ENCODE results near the gene FXN. TPM values are rescaled to one million over a fixed set of nuclear protein-coding genes. Genes with fewer than 3 reads are reported as not detected.

The FXN gene
- total RNA-seq, 1 donor from 2014 or later = 46.8 TPM

DNA sequence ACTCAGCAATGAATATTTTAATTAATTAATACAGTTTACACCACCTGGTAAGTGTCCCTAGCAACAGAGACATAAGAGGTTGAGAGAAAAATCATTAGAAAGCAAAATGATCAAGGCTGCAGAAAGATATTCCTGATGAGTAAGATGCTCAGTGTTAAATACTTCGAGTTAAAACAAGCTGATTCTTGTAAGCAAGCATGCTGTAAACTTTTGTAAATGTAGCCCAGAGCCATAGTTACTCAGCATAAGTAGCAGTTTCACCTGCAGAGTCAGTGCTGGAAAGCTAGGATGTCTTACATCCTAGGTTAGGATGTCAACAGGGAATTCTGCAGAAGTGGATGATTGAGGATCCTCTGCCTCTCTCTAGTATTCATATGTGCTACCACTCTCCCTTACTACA, 25.8 kb upstream of the FXN start:
- Mint-ChIP-seq H3K4me3 (ENCODE audit: low read depth) (no peak overlapping the region), H3K27ac (no peak overlapping the region), H3K4me1 (ENCODE audit: low read depth) (peaks cover 15% of the 10 kb centered on the region), H3K36me3 (ENCODE audit: low read depth) (peaks cover 9% of the 10 kb centered on the region), H3K27me3 (ENCODE audit: low read depth) (peaks cover 8% of the 10 kb centered on the region), H3K9me3 (no peaks in the 10 kb centered on the region)
- no peak for DNase-seq (ENCODE audit: low spot score)
- intact Hi-C loops (cut with micrococcal nuclease) = no loop called here

DNA sequence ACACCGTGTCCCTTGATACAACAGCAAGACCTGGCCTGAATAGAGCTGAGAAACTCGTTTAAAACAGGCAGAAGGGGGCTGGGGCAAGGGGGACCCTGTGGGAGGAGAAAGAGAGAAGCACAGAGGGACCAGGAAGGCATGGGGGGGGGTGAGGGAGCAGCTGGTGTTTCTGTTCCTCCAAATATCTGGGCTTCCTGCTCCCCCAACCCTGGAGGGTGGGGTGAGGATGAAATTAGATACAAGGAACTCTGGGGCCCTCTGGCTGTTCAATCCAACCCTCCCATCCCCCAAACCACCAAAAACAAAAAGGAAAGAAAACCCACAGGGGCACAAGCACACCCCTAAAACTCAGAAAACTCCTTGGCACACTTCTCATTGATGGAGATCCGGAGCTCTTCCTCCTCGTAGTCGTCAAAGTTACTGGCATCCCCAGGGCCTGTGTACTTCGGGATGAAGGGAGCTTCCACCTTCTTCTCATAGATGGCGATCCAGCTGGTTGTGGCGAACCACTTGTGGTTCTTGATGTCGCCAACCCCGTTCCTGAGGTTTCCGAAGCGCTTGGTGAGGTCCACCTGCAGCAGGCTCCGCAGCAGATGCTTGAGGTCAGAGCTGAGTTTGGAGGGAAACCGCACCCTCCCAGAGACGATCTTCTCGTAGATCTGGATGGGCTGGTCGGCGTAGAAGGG, 22.7 kb upstream of the FXN start:
- H3K36me3 Mint-ChIP-seq (ENCODE audit: low read depth) = peaks cover 8% of the 10 kb centered on the region
- H3K4me3 Mint-ChIP-seq (ENCODE audit: low read depth) = no peak overlapping the region
- no peak for DNase-seq (ENCODE audit: low spot score)
- H3K4me1 Mint-ChIP-seq (ENCODE audit: low read depth) = peaks cover 14% of the 10 kb centered on the region
- H3K9me3 Mint-ChIP-seq = no peaks in the 10 kb centered on the region
- H3K27ac Mint-ChIP-seq = no peak overlapping the region
- peaks cover 10% of the 10 kb centered on the region for H3K27me3 Mint-ChIP-seq (ENCODE audit: low read depth)
- intact Hi-C loops (cut with micrococcal nuclease) = no loop called here

DNA sequence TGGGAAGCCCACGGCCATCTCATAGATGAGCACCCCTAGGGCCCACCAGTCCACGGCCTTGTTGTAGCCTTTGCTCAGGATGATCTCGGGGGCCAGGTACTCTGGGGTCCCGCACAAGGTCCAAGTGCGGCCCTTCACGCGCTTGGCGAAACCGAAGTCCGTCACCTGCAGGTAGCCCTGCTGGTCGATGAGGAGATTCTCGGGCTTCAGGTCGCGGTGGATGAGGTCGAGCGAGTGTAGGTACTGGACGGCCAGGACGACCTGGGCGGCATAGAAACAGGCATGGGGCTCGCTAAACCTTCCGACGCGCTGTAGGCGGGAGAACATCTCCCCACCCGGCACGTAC, 22.2 kb upstream of the FXN start:
- DNase-seq (ENCODE audit: low spot score) = no peak
- peaks cover 16% of the 10 kb centered on the region for H3K4me1 Mint-ChIP-seq (ENCODE audit: low read depth)
- H3K27me3 Mint-ChIP-seq (ENCODE audit: low read depth) = peaks cover 10% of the 10 kb centered on the region
- no peak overlapping the region for H3K4me3 Mint-ChIP-seq (ENCODE audit: low read depth)
- no peaks in the 10 kb centered on the region for H3K9me3 Mint-ChIP-seq
- intact Hi-C loops (cut with micrococcal nuclease) = no loop called here
- H3K36me3 Mint-ChIP-seq (ENCODE audit: low read depth) = peaks cover 3% of the 10 kb centered on the region
- H3K27ac Mint-ChIP-seq = no peak overlapping the region

DNA sequence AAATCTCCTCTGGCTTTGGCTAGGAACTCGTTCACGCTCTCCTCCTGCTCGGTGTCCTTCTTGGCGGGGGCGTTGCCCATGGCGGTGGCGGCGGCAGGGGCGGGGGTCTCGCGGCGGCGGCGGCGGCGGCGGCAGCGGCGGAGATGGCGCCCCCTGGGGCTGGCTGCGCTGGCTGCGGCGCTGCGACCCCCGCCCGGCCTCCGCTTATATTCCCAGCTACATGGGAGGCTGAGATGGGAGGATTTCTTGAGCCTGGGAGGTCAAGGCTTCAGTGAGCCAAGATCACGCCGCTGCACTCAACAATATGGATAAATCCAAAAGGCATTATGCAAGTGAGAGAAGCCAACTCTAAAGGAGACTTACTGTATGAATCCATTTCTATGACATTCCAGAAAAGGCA, 21.5 kb upstream of the FXN start, which contains the start of gene PRKACG:
Gene PRKACG, minus strand, starts transcription at position 101 of the 400 bp plus-strand sequence. Its CDS starts 21 bp downstream, at position 80.
- no peaks in the 10 kb centered on the region for H3K9me3 Mint-ChIP-seq
- DNase-seq (ENCODE audit: low spot score) = no peak
- no peak within 1 kb of the TSS for H3K4me3 Mint-ChIP-seq (ENCODE audit: low read depth)
- no peak within 1 kb of the TSS for H3K27ac Mint-ChIP-seq
- intact Hi-C loops (cut with micrococcal nuclease) = no loop called here
- H3K4me1 Mint-ChIP-seq (ENCODE audit: low read depth) = peaks cover 23% of the 10 kb centered on the region
- no peaks in the 10 kb centered on the region for H3K36me3 Mint-ChIP-seq (ENCODE audit: low read depth)
- H3K27me3 Mint-ChIP-seq (ENCODE audit: low read depth) = peaks cover 10% of the 10 kb centered on the region

DNA sequence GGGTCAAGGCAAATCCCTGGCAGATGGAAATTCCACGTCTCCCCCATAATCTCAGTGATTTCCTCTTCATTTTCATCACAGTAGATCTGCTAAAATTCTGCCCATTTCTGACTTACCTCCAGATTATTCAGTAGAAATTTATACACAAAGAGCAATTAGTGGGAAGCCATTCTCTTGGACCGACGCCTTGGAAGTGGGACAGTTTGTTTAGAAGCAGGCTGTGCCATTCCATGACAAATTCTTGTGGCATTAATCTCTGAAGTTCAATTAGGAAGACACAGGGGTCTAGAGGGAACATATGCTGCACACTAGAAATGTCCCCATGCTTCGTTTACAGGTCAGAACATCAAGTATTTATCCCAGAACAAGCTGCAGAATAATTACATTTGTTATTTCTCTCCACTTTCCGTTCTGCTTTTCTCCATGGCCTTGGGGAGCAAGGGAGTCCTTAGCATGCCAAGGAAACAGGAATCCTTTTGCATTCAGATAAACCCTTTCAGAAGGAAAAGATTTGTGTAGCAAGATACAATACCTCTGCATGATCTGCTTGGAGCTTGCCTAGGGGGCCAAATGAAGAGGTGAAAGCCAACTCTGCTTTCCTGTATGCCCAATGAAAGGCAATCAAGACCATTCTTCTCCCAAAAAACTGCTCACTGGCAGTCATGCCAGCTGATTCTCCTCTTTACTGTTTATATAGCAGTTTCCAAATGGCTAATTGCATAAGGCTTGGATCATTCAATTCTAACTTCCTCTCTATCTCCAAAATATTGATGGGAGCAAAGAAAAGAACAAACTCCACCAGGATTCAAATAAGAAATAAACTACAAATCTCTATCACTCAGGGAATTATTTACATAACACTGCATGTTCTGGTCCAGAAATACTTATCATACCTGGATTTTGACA, 19.1 kb upstream of the FXN start:
- Mint-ChIP-seq H3K27me3 (ENCODE audit: low read depth) (peaks cover 8% of the 10 kb centered on the region), H3K9me3 (no peaks in the 10 kb centered on the region), H3K4me1 (ENCODE audit: low read depth) (peaks cover 40% of the 10 kb centered on the region), H3K27ac (no peak overlapping the region), H3K36me3 (ENCODE audit: low read depth) (no peaks in the 10 kb centered on the region), H3K4me3 (ENCODE audit: low read depth) (no peak overlapping the region)
- intact Hi-C loops (cut with micrococcal nuclease) = no loop called here
- DNase-seq (ENCODE audit: low spot score) = no peak

DNA sequence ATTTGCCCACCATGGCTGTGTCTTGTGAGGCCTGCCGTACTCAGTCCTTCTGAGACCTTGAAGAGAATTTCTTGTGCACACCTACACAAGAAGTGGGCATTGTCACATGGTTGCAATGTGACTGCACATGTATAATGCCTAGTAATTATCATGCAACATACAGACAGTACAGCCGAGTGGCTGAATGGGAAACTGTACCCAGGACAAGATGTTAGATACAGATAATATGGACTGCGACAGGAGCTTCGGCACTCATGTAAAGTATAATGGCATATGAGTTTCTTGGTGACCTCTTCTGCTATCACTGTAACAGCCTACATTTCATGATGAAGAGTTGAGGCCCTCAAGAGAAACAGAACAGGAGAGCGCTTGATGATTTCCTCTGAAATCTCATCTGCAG, 16.8 kb upstream of the FXN start:
- Mint-ChIP-seq H3K4me3 (ENCODE audit: low read depth) (no peak overlapping the region), H3K36me3 (ENCODE audit: low read depth) (no peaks in the 10 kb centered on the region), H3K27ac (no peak overlapping the region), H3K27me3 (ENCODE audit: low read depth) (peaks cover 2% of the 10 kb centered on the region), H3K9me3 (no peaks in the 10 kb centered on the region), H3K4me1 (ENCODE audit: low read depth) (peaks cover 41% of the 10 kb centered on the region)
- intact Hi-C loops (cut with micrococcal nuclease) = no loop called here
- DNase-seq (ENCODE audit: low spot score) = no peak

DNA sequence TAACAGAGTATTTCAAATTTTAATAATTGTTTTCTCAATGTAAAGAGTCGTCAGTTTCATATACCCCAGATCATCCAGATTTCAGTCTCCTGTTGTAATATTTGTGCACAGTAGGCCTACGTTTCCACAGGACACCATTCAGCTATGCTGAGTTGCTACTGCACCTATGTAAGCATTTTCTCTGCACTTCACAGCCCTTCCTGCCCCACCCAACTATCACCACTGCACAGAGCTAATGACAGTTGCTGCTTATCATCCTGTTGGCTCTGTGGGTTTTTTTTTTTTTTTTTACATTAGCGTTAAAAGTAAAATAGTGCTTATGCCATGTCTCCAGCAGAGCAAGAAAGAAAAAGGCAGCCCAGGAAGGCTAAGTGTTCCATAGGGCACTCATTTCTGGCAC, 15.7 kb upstream of the FXN start:
- peak; percentile 60 for DNase-seq (ENCODE audit: low spot score)
- intact Hi-C loops (cut with micrococcal nuclease) = loop anchor here (10.0 kb wide), 1 partner anchor 315 kb away; the partner anchor contains the start of gene PIP5K1B
- Mint-ChIP-seq H3K36me3 (ENCODE audit: low read depth) (no peaks in the 10 kb centered on the region), H3K4me1 (ENCODE audit: low read depth) (peaks cover 46% of the 10 kb centered on the region), H3K9me3 (no peaks in the 10 kb centered on the region), H3K27me3 (ENCODE audit: low read depth) (peaks cover 1% of the 10 kb centered on the region), H3K4me3 (ENCODE audit: low read depth) (no peak overlapping the region), H3K27ac (peak overlapping the region; percentile 30)

DNA sequence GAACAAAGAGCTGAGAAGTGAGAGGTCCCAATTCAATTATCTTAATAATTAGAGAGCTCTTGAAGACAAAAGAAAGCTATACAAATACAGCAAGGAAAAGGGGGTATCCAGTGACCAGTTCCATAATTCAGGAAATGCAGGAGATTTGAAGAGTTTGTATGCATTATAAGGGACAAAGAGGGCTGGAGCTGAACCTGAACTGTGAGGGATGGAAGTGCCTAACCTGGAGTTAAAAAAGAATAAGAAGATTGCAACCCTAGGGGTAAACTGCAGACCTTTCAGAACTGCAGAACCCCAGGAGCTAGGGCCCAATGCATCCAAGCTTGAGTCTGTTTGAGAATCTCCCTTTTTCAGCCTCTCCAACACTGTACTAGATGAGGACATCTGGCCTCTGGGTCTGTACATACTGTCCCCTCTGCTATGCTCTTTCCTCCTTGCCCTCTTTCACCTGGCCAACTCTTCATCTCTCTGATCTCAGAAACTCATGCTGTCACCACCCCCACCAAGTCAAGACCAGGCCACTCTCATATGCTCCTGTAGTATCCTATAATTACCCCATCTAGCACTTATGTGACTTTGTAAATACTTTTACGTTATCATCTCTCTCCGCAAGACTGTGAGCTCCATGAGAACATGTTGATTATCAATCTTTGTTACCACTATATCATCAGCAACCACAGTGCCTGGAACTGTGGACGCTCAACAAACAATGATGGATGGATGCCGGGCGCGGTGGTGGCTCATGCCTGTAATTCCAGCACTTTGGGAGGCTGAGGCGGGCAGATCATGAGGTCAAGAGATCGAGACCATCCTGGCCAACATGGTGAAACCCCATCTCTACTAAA, 15.0 kb upstream of the FXN start:
- H3K27me3 Mint-ChIP-seq (ENCODE audit: low read depth) = no peaks in the 10 kb centered on the region
- no peaks in the 10 kb centered on the region for H3K36me3 Mint-ChIP-seq (ENCODE audit: low read depth)
- H3K4me3 Mint-ChIP-seq (ENCODE audit: low read depth) = no peak overlapping the region
- H3K27ac Mint-ChIP-seq = no peak overlapping the region
- DNase-seq (ENCODE audit: low spot score) = no peak
- H3K4me1 Mint-ChIP-seq (ENCODE audit: low read depth) = peaks cover 46% of the 10 kb centered on the region
- intact Hi-C loops (cut with micrococcal nuclease) = loop anchor here (10.0 kb wide), 1 partner anchor 316 kb away; the partner anchor contains the start of gene PIP5K1B
- H3K9me3 Mint-ChIP-seq = no peaks in the 10 kb centered on the region

DNA sequence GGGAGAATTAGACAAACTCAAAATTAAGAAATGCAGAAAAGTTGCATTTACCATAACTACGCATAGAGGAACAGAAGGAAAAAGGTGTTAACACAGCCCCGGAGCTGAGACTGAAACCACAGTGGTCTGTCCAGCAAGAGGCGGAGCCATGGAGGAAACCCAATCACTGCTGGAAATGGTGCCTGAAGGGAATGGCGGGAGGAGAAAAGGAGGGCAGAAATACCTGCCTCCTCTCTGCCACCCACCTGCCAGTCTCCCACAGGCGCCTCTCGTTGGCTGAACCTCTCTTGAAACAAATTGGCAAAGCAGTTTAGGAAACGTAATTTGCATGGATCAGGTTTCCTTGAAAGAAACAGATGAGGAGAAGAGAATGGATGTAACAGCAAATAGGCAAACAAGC, 11.9 kb upstream of the FXN start:
- Mint-ChIP-seq H3K27me3 (ENCODE audit: low read depth) (no peaks in the 10 kb centered on the region), H3K4me1 (ENCODE audit: low read depth) (peaks cover 58% of the 10 kb centered on the region), H3K36me3 (ENCODE audit: low read depth) (no peaks in the 10 kb centered on the region), H3K9me3 (no peaks in the 10 kb centered on the region), H3K27ac (no peak overlapping the region), H3K4me3 (ENCODE audit: low read depth) (no peak overlapping the region)
- no peak for DNase-seq (ENCODE audit: low spot score)
- intact Hi-C loops (cut with micrococcal nuclease) = loop anchor here (10.0 kb wide), 1 partner anchor 319 kb away; the partner anchor contains the start of gene PIP5K1B

DNA sequence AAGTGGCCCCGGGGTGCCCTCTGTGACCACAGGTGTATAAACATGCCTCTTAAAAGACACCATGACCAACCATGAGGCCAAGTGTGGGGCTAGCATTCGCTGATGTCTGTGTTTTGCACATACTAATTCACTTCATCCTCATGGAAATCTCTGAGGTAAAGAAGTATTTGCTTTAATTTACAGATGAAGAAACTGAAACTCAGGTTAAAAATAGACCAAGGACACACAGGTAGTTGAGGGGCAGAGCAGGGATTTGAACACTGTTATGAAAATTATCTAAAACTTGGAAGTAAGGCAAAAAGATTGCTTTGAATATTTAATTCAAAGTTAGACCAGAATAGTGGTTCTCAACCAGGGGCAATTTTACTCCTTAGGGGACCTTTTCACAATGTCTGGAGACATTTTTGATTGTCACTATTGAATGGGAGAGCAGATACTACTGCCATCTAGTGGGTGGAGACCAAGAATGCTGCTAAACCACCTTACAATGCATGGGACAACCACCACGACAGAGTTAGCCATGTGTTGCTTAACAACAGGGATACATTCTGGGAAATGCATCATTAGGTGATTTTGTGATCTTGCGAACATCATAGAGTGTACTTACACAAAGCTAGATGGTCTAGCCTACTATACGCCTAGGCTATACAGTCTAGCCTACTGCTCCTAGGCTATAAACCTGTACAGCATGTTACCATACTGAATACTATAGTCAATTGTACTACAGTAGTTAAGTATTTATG, 8.0 kb upstream of the FXN start:
- no peaks in the 10 kb centered on the region for H3K27me3 Mint-ChIP-seq (ENCODE audit: low read depth)
- H3K36me3 Mint-ChIP-seq (ENCODE audit: low read depth) = peaks cover 9% of the 10 kb centered on the region
- intact Hi-C loops (cut with micrococcal nuclease) = loop anchor here (1.0 to 10.0 kb wide), 8 partner anchors 9 to 443 kb away; partner anchors contain the start of gene PIP5K1B
- peaks cover 9% of the 10 kb centered on the region for H3K9me3 Mint-ChIP-seq
- H3K4me1 Mint-ChIP-seq (ENCODE audit: low read depth) = peaks cover 54% of the 10 kb centered on the region
- H3K27ac Mint-ChIP-seq = no peak overlapping the region
- peak; percentile 30 for DNase-seq (ENCODE audit: low spot score)
- no peak overlapping the region for H3K4me3 Mint-ChIP-seq (ENCODE audit: low read depth)

DNA sequence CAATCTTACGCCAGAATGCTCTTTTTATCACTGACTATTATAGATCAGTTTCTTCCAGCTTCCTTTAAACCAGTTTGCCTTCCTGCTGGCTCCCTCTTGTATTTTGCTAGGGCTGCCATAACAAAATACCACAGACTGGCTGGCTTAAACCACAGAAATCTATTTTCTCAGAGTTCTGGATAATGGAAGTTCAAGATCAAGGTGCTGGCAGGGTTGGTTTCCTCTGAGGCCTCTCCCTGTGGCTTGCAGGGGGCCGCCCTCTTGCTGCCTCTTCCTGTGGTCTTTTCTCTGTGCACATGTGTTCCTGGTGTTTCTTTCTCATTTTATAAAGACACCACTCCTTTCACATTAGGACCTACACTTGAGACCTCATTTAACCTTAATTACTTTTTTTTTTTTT, 6.8 kb upstream of the FXN start:
- DNase-seq (ENCODE audit: low spot score) = peak; percentile 63
- peak overlapping the region; percentile 37 for H3K27ac Mint-ChIP-seq
- H3K36me3 Mint-ChIP-seq (ENCODE audit: low read depth) = peaks cover 9% of the 10 kb centered on the region
- no peaks in the 10 kb centered on the region for H3K27me3 Mint-ChIP-seq (ENCODE audit: low read depth)
- H3K4me1 Mint-ChIP-seq (ENCODE audit: low read depth) = peaks cover 48% of the 10 kb centered on the region
- intact Hi-C loops (cut with micrococcal nuclease) = loop anchor here (1.0 to 10.0 kb wide), 5 partner anchors 8 to 324 kb away; partner anchors contain the start of gene PIP5K1B
- H3K4me3 Mint-ChIP-seq (ENCODE audit: low read depth) = no peak overlapping the region
- H3K9me3 Mint-ChIP-seq = peaks cover 9% of the 10 kb centered on the region

DNA sequence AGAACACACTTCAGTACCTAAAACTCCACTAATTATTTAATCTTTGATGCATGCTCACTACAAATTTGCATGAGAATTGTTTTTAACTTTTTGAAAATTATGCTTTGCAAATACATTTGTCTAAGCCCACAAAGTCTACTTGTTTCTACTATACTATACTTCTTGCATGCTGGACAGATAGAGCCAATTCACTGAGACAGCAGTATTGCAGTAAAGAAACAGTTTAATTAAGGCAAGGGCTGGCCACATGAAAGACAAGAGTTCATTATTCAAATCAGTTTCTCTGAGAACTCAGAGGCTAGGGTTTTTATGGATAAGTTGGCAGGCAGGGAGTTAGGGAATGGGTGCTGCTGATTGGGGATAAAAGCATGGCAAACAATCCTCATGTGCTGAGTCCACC, 6.0 kb upstream of the FXN start:
- intact Hi-C loops (cut with micrococcal nuclease) = loop anchor here (5.0 to 10.0 kb wide), 4 partner anchors 52 to 325 kb away; partner anchors contain the start of gene PIP5K1B
- Mint-ChIP-seq H3K27ac (no peak overlapping the region), H3K4me1 (ENCODE audit: low read depth) (peaks cover 44% of the 10 kb centered on the region), H3K9me3 (peaks cover 9% of the 10 kb centered on the region), H3K36me3 (ENCODE audit: low read depth) (peaks cover 9% of the 10 kb centered on the region), H3K4me3 (ENCODE audit: low read depth) (no peak overlapping the region), H3K27me3 (ENCODE audit: low read depth) (no peaks in the 10 kb centered on the region)
- no peak for DNase-seq (ENCODE audit: low spot score)
